Vagina (tissue), 2 donors: ENCODE measurements around the gene HEATR1.

Source experiments
- POLR2A ChIP-seq, 2 donors: fragments of 450-650 bp; IDR thresholded peaks; one replicate each; pipeline ENCODE4 v1.6.1; 2017; ENCODE audit warnings: antibody characterized with exemption in 2 of 2, mild to moderate bottlenecking in 2 of 2, moderate library complexity in 2 of 2
- POLR2AphosphoS5 ChIP-seq, 2 donors: sonication (generic); formaldehyde crosslinking; IDR thresholded peaks; one replicate each; pipeline ENCODE4 v1.9.0; 2017; ENCODE audit warnings: antibody characterized with exemption in 2 of 2, mild to moderate bottlenecking in 2 of 2, low read depth in 1 of 2; ENCODE audit not compliant: insufficient read depth in 1 of 2
- TF ChIP-seq, protein P1 (sequence below), 3 experiments: fragments of 450-650 bp in 2 of 3; fragments of 200-600 bp in 1 of 3; sonication (generic) in 1 of 3; IDR thresholded peaks; one replicate each; pipeline ENCODE4 v1.5.1; 2017 to 2019; ENCODE audit warnings: antibody characterized with exemption in 3 of 3, mild to moderate bottlenecking in 2 of 3, moderate library complexity in 2 of 3

DNA sequence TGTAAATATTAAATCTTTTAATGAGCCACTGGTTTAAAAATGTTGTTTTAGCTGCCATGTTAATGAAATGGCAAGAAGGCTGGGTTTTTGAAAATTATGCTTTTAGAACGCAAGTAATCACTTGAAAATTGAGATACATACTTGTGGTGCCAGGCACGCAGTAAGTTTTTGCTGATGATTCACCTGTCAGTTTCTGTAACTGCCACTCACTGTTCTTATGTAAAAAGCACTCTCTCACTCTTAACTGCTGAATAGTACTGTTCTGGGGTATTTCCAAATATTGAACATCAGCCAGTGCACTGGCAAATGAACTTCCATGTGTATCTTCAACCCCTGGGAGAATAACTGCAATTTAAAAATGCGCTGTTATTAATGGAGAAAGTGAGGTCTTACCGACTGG lies 62.6 kb downstream of the HEATR1 start:
- TF ChIP-seq POLR2A (IDR thresholded peaks at IDR 0.05) (no peak), POLR2AphosphoS5 (IDR thresholded peaks at IDR 0.05; ENCODE audit: insufficient read depth in 1 of 2, low read depth in 1 of 2) (no peak)
- TF ChIP-seq, protein P1, sequence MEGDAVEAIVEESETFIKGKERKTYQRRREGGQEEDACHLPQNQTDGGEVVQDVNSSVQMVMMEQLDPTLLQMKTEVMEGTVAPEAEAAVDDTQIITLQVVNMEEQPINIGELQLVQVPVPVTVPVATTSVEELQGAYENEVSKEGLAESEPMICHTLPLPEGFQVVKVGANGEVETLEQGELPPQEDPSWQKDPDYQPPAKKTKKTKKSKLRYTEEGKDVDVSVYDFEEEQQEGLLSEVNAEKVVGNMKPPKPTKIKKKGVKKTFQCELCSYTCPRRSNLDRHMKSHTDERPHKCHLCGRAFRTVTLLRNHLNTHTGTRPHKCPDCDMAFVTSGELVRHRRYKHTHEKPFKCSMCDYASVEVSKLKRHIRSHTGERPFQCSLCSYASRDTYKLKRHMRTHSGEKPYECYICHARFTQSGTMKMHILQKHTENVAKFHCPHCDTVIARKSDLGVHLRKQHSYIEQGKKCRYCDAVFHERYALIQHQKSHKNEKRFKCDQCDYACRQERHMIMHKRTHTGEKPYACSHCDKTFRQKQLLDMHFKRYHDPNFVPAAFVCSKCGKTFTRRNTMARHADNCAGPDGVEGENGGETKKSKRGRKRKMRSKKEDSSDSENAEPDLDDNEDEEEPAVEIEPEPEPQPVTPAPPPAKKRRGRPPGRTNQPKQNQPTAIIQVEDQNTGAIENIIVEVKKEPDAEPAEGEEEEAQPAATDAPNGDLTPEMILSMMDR (IDR thresholded peaks at IDR 0.05) = no peak
